Measurements from ENCODE around the gene IDI1.
"Not testable (repeated sequence)": the region's sequence is repeated elsewhere in the genome, so short reads cannot be mapped to it uniquely, and the experiment has no call there.

Gene IDI1

GRCh38 chr10:1011696-1012095, 37.2 kb downstream of the IDI1 start:
- no peak overlapping the region for H3K4me3 ChIP-seq (ENCODE audit: low read depth, low read length)
- TF ChIP-seq CTCF (IDR thresholded peaks at IDR 0.05; ENCODE audit: low read depth, low read length) = no peak
- DNase-seq = no peak
- peaks cover 9% of the 10 kb centered on the region for H3K4me1 ChIP-seq
- H3K27me3 ChIP-seq = no peaks in the 10 kb centered on the region
- H3K36me3 ChIP-seq = peaks cover 80% of the 10 kb centered on the region
- H3K9me3 ChIP-seq = no peaks in the 10 kb centered on the region

- TF ChIP-seq CTCF (IDR thresholded peaks at IDR 0.05; ENCODE audit: low read depth, low read length) = no peak
- Histone ChIP-seq H3K36me3 (peaks cover 81% of the 10 kb centered on the region), H3K9me3 (no peaks in the 10 kb centered on the region), H3K4me1 (peaks cover 9% of the 10 kb centered on the region), H3K27me3 (no peaks in the 10 kb centered on the region), H3K4me3 (ENCODE audit: low read depth, low read length) (no peak overlapping the region)
- no peak for DNase-seq
Observed at GRCh38 chr10:1010703-1011102, 38.2 kb downstream of the IDI1 start.

GRCh38 chr10:1009947-1010346, 39.0 kb downstream of the IDI1 start:
- not testable (repeated sequence) for H3K4me3 ChIP-seq (ENCODE audit: low read depth, low read length); H3K27me3 ChIP-seq; H3K9me3 ChIP-seq; H3K4me1 ChIP-seq; DNase-seq
- H3K36me3 ChIP-seq = peaks cover 86% of the 10 kb centered on the region

- peak; percentile 79 for DNase-seq
- H3K27me3 ChIP-seq = no peaks in the 10 kb centered on the region
- peaks cover 87% of the 10 kb centered on the region for H3K36me3 ChIP-seq
- H3K4me3 ChIP-seq (ENCODE audit: low read depth, low read length) = peak overlapping the region; percentile 5; the same call in 1 of the 2 replicates
- no peak for TF ChIP-seq CTCF (IDR thresholded peaks at IDR 0.05; ENCODE audit: low read depth, low read length)
- H3K9me3 ChIP-seq = no peaks in the 10 kb centered on the region
- peaks cover 9% of the 10 kb centered on the region for H3K4me1 ChIP-seq
Observed at GRCh38 chr10:1009071-1009494, 39.8 kb downstream of the IDI1 start.

- Histone ChIP-seq H3K4me3 (ENCODE audit: low read depth, low read length) (no peak overlapping the region), H3K36me3 (peaks cover 89% of the 10 kb centered on the region), H3K4me1 (peaks cover 9% of the 10 kb centered on the region), H3K9me3 (no peaks in the 10 kb centered on the region), H3K27me3 (no peaks in the 10 kb centered on the region)
- TF ChIP-seq CTCF (IDR thresholded peaks at IDR 0.05; ENCODE audit: low read depth, low read length) = no peak
- DNase-seq = no peak
Observed at GRCh38 chr10:1007583-1007982, 41.3 kb downstream of the IDI1 start.

GRCh38 chr10:1006573-1006972, 42.3 kb downstream of the IDI1 start:
- Histone ChIP-seq H3K27me3 (no peaks in the 10 kb centered on the region), H3K4me3 (ENCODE audit: low read depth, low read length) (no peak overlapping the region), H3K4me1 (peaks cover 9% of the 10 kb centered on the region), H3K36me3 (peaks cover 89% of the 10 kb centered on the region), H3K9me3 (no peaks in the 10 kb centered on the region)
- DNase-seq = no peak
- TF ChIP-seq CTCF (IDR thresholded peaks at IDR 0.05; ENCODE audit: low read depth, low read length) = no peak

Measured in BE2C (cell line).